Measurements from ENCODE around the gene MAOA.
"Not testable (repeated sequence)": the region's sequence is repeated elsewhere in the genome, so short reads cannot be mapped to it uniquely, and the experiment has no call there.

MAOA gene

GRCh38 chrX:43655151-43656004, 721 bp upstream of the MAOA start:
- DNase-seq (ENCODE audit: low read depth, low spot score), result no peak
- peak overlapping the region; percentile 41 for H3K9ac ChIP-seq (ENCODE audit: insufficient read length)
- TF ChIP-seq FOXP2 (optimal IDR thresholded peaks at IDR 0.05; ENCODE audit: control extremely low read depth, extremely low read length, insufficient read depth) (no peak), EZH2 (IDR thresholded peaks at IDR 0.05) (no peak), POLR2AphosphoS5 (IDR thresholded peaks at IDR 0.05; ENCODE audit: borderline replicate concordance, low read depth, low read length) (no peak)
- H3K36me3 ChIP-seq (ENCODE audit: insufficient read depth, low read length), result no peaks in the 10 kb centered on the region
- H3K9me3 ChIP-seq (ENCODE audit: low read depth, low read length), result no peaks in the 10 kb centered on the region
- H3K4me3 ChIP-seq, result peak overlapping the region; percentile 79
- H3K27ac ChIP-seq, result no peak overlapping the region

DNA sequence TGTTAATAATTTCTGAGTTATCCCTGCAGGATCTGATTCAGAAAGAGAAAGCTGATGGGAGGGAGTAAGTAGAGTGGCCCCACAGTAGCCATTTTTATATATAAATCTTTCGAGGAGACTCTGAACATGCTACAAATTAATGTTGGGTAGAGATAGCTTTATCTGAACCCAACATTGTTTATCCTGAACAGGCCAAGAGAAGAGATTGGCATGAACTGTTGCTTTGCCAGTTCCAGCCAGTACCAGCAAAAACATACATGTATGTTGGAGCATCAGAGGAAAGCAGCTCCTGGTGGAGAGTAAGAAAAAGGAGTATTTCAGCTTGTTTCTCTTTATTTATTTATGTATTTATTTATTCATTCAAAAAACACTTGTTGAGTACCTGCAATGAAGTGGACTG, 1.6 kb downstream of the MAOA start:
- no peak overlapping the region for H3K9ac ChIP-seq (ENCODE audit: insufficient read length)
- no peak overlapping the region for H3K27ac ChIP-seq
- H3K36me3 ChIP-seq (ENCODE audit: insufficient read depth, low read length), result no peaks in the 10 kb centered on the region
- no peak overlapping the region for H3K4me3 ChIP-seq
- DNase-seq (ENCODE audit: low read depth, low spot score), result no peak
- TF ChIP-seq POLR2AphosphoS5 (IDR thresholded peaks at IDR 0.05; ENCODE audit: borderline replicate concordance, low read depth, low read length), result no peak
- no peak for TF ChIP-seq EZH2 (IDR thresholded peaks at IDR 0.05)
- TF ChIP-seq FOXP2 (optimal IDR thresholded peaks at IDR 0.05; ENCODE audit: control extremely low read depth, extremely low read length, insufficient read depth), result no peak
- H3K9me3 ChIP-seq (ENCODE audit: low read depth, low read length), result no peaks in the 10 kb centered on the region

DNA sequence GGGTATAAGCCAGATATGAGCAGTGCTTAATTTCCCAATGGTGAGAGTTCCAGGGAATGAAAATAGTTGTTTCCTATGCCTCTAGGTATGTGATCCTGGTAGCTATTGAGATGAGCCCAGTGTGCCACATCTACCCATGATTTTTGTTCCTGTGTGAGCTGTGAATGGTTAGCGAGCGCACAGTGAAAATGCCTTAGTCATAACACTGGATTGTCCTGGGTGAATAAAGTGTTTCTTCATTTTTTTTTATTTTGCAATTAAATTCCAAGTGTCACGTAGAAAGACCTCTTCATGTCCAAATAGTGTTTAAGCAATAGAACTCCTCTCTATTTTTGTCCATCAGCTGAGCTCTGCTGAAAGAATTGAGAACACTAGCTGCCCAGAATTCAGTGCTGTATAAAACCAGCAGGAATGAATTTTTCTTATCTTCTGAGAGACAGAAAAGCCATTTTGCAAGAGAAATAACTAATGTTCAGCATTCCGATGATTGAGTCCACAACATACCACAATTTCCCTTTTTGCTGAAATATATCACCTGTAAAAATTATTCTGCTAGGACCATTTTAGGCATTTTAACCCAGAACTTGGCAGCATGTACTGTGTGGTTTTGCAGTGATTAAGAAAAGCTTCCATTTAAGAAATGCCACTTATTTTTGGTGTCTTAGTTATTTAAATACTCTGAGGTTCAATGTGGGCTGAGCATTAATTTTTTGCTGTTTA, 5.6 kb downstream of the MAOA start:
- H3K4me3 ChIP-seq, result no peak overlapping the region
- H3K9ac ChIP-seq (ENCODE audit: insufficient read length), result no peak overlapping the region
- TF ChIP-seq FOXP2 (optimal IDR thresholded peaks at IDR 0.05; ENCODE audit: control extremely low read depth, extremely low read length, insufficient read depth) (no peak), POLR2AphosphoS5 (IDR thresholded peaks at IDR 0.05; ENCODE audit: borderline replicate concordance, low read depth, low read length) (no peak), EZH2 (IDR thresholded peaks at IDR 0.05) (no peak)
- no peak for DNase-seq (ENCODE audit: low read depth, low spot score)
- no peaks in the 10 kb centered on the region for H3K9me3 ChIP-seq (ENCODE audit: low read depth, low read length)
- H3K36me3 ChIP-seq (ENCODE audit: insufficient read depth, low read length), result no peaks in the 10 kb centered on the region
- H3K27ac ChIP-seq, result no peak overlapping the region

DNA sequence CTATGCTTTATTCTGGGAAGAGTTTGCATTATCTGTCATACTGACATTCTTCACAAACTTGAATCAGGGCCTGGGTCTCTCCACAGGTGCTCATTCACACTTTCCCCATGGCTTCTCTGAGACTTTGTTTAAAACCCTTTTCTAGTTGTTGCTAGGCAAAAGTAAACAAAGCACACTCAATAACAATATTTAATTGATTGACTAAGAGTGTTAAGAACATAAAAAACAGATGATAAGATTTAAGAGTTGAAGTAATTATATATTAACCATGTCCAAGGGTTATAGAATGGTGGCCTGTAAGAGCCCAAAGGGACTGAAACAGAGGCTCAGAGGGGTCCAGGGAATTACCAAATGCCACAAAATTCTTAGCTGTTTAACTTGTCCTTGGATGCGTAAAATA, 7.1 kb downstream of the MAOA start:
- H3K9ac ChIP-seq (ENCODE audit: insufficient read length), result no peak overlapping the region
- no peak overlapping the region for H3K4me3 ChIP-seq
- H3K27ac ChIP-seq, result no peak overlapping the region
- H3K36me3 ChIP-seq (ENCODE audit: insufficient read depth, low read length), result no peaks in the 10 kb centered on the region
- H3K9me3 ChIP-seq (ENCODE audit: low read depth, low read length), result no peaks in the 10 kb centered on the region
- TF ChIP-seq POLR2AphosphoS5 (IDR thresholded peaks at IDR 0.05; ENCODE audit: borderline replicate concordance, low read depth, low read length) (no peak), FOXP2 (optimal IDR thresholded peaks at IDR 0.05; ENCODE audit: control extremely low read depth, extremely low read length, insufficient read depth) (no peak), EZH2 (IDR thresholded peaks at IDR 0.05) (no peak)
- DNase-seq (ENCODE audit: low read depth, low spot score), result no peak

GRCh38 chrX:43664258-43664657, 8.2 kb downstream of the MAOA start:
- Histone ChIP-seq H3K9ac (ENCODE audit: insufficient read length) (no peak overlapping the region), H3K4me3 (no peak overlapping the region), H3K36me3 (ENCODE audit: insufficient read depth, low read length) (no peaks in the 10 kb centered on the region), H3K9me3 (ENCODE audit: low read depth, low read length) (no peaks in the 10 kb centered on the region), H3K27ac (no peak overlapping the region)
- no peak for DNase-seq (ENCODE audit: low read depth, low spot score)
- TF ChIP-seq EZH2 (IDR thresholded peaks at IDR 0.05) (no peak), POLR2AphosphoS5 (IDR thresholded peaks at IDR 0.05; ENCODE audit: borderline replicate concordance, low read depth, low read length) (no peak), FOXP2 (optimal IDR thresholded peaks at IDR 0.05; ENCODE audit: control extremely low read depth, extremely low read length, insufficient read depth) (no peak)

GRCh38 chrX:43664708-43665107, 8.6 kb downstream of the MAOA start:
- TF ChIP-seq FOXP2 (optimal IDR thresholded peaks at IDR 0.05; ENCODE audit: control extremely low read depth, extremely low read length, insufficient read depth), result no peak
- no peak for TF ChIP-seq EZH2 (IDR thresholded peaks at IDR 0.05)
- no peak for TF ChIP-seq POLR2AphosphoS5 (IDR thresholded peaks at IDR 0.05; ENCODE audit: borderline replicate concordance, low read depth, low read length)
- Histone ChIP-seq H3K9ac (ENCODE audit: insufficient read length) (no peak overlapping the region), H3K36me3 (ENCODE audit: insufficient read depth, low read length) (no peaks in the 10 kb centered on the region), H3K4me3 (no peak overlapping the region), H3K9me3 (ENCODE audit: low read depth, low read length) (no peaks in the 10 kb centered on the region), H3K27ac (no peak overlapping the region)
- no peak for DNase-seq (ENCODE audit: low read depth, low spot score)

DNA sequence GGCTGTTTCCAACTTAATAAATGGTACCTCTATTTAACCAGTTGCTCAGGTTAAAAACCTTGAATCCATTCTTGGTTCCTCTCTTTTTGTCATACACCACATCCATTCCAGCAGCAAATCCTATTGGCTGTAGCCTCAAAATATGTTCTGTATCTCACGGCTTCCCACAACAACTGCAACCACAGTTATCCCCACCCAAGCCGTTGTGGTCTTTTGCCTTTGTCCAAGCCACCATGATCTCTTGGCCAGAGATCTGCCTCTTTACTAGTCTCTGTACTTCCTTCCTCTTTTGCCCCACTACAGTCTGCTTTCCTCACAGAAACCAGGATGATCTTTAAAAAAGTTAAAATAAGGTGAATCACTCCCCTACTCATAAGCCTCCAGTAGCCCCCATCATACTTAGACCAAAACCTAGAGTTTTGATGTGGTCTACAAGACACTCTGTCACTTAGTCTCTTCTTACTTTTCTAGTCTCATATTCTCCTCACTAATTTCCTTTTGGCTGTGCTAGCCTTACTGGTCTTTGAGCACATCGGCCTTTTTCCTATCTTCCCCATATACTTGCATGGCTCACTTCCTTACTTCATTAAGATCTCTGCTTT, 10.3 kb downstream of the MAOA start:
- TF ChIP-seq FOXP2 (optimal IDR thresholded peaks at IDR 0.05; ENCODE audit: control extremely low read depth, extremely low read length, insufficient read depth) (no peak), POLR2AphosphoS5 (IDR thresholded peaks at IDR 0.05; ENCODE audit: borderline replicate concordance, low read depth, low read length) (no peak), EZH2 (IDR thresholded peaks at IDR 0.05) (no peak)
- Histone ChIP-seq H3K4me3 (no peak overlapping the region), H3K27ac (no peak overlapping the region), H3K9ac (ENCODE audit: insufficient read length) (no peak overlapping the region), H3K9me3 (ENCODE audit: low read depth, low read length) (no peaks in the 10 kb centered on the region), H3K36me3 (ENCODE audit: insufficient read depth, low read length) (no peaks in the 10 kb centered on the region)
- no peak for DNase-seq (ENCODE audit: low read depth, low spot score)

- not testable (repeated sequence) for H3K9ac ChIP-seq (ENCODE audit: insufficient read length); H3K4me3 ChIP-seq; H3K9me3 ChIP-seq (ENCODE audit: low read depth, low read length); H3K27ac ChIP-seq; H3K36me3 ChIP-seq (ENCODE audit: insufficient read depth, low read length); DNase-seq (ENCODE audit: low read depth, low spot score)
Observed at GRCh38 chrX:43675965-43676628, 20.0 kb downstream of the MAOA start.

Measured in SK-N-MC (cell line).